Upper lobe of left lung (tissue), 4 donors: ENCODE results near the gene LLPH.

ENCODE experiments used
- CTCF ChIP-seq, 6 experiments: fragments of 450-650 bp in 4 of 6; fragments of 200-600 bp in 2 of 6; sonication (generic) in 2 of 6; IDR thresholded peaks; one replicate each; pipeline ENCODE4 v1.5.1; 2016 to 2019; ENCODE audit warnings: antibody characterized with exemption in 6 of 6
- POLR2A ChIP-seq, 4 donors: fragments of 450-650 bp; IDR thresholded peaks; one replicate each; pipeline ENCODE4 v1.5.1; 2016 to 2017; ENCODE audit warnings: antibody characterized with exemption in 4 of 4, mild to moderate bottlenecking in 2 of 4
- POLR2AphosphoS5 ChIP-seq, 2 donors: sonication (generic); formaldehyde crosslinking; IDR thresholded peaks; one replicate each; pipeline ENCODE4 v1.5.1; 2017; ENCODE audit warnings: antibody characterized with exemption in 2 of 2

DNA sequence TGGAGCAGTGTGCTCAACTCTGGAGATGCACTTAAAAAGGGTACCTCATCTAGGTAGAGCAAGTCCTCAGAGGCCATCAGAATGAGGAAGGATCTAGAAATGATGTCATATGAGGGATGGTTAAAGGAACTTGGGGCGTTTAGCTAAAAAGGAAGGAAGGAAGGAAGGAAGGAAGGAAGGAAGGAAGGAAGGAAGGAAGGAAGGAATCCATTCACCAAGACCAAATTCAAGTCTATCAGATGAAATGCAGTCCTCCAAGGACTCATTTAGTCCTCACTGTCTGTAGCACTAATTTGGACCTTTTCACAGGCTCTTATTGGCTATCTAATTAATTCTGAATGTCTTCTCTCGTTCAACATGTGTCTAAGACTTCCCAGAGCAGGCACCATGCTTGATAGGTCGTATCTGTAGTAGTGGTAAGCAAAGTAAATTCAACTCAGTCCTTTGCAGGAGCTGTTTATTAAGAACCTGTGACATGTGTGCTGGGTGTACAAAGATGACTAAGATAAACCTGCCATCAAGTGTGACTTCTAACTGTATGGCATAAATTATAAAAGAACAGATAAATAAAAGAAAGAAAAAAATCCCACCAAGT, 63.5 kb downstream of the LLPH start:
- TF ChIP-seq CTCF (IDR thresholded peaks at IDR 0.05) (no peak), POLR2AphosphoS5 (IDR thresholded peaks at IDR 0.05) (no peak), POLR2A (IDR thresholded peaks at IDR 0.05) (no peak)
